Subcutaneous abdominal adipose tissue (tissue), 5 donors: ENCODE results near the gene LEF1.

Experiments
- H3K27ac ChIP-seq: one replicate; pipeline ENCODE4 v1.7.0; 2013; ENCODE audit warnings: low read depth, mild to moderate bottlenecking, inconsistent platforms, low read length, moderate library complexity
- H3K27me3 ChIP-seq, 5 donors: one replicate each; pipeline ENCODE4 v1.7.0; 2013; ENCODE audit warnings: low read length in 5 of 5, inconsistent platforms in 1 of 5; ENCODE audit not compliant: control insufficient read depth in 5 of 5, insufficient read depth in 4 of 5
- H3K36me3 ChIP-seq, 5 donors: one replicate each; pipeline ENCODE4 v1.7.0; 2013; ENCODE audit warnings: low read length in 5 of 5; ENCODE audit not compliant: control insufficient read depth in 5 of 5, insufficient read depth in 5 of 5
- H3K4me1 ChIP-seq, 5 donors: one replicate each; pipeline ENCODE4 v1.7.0; 2013; ENCODE audit warnings: low read length in 5 of 5, mild to moderate bottlenecking in 3 of 5, moderate library complexity in 1 of 5; ENCODE audit not compliant: control insufficient read depth in 5 of 5, insufficient read depth in 5 of 5
- H3K4me3 ChIP-seq, 5 donors: one replicate each; pipeline ENCODE4 v1.7.0; 2013; ENCODE audit warnings: low read length in 5 of 5, low read depth in 1 of 5
- H3K9ac ChIP-seq, 5 donors: one replicate each; pipeline ENCODE4 v1.7.0; 2013; ENCODE audit warnings: low read length in 5 of 5, mild to moderate bottlenecking in 4 of 5, moderate library complexity in 3 of 5
- H3K9me3 ChIP-seq, 5 donors: one replicate each; pipeline ENCODE4 v1.7.0; 2013; ENCODE audit warnings: low read length in 5 of 5; ENCODE audit not compliant: control insufficient read depth in 5 of 5
- donor health status: healthy.
- donor health status: healthy.
- donor health status: healthy.
- donor health status: healthy.
- donor health status: healthy.

The LEF1 gene

DNA sequence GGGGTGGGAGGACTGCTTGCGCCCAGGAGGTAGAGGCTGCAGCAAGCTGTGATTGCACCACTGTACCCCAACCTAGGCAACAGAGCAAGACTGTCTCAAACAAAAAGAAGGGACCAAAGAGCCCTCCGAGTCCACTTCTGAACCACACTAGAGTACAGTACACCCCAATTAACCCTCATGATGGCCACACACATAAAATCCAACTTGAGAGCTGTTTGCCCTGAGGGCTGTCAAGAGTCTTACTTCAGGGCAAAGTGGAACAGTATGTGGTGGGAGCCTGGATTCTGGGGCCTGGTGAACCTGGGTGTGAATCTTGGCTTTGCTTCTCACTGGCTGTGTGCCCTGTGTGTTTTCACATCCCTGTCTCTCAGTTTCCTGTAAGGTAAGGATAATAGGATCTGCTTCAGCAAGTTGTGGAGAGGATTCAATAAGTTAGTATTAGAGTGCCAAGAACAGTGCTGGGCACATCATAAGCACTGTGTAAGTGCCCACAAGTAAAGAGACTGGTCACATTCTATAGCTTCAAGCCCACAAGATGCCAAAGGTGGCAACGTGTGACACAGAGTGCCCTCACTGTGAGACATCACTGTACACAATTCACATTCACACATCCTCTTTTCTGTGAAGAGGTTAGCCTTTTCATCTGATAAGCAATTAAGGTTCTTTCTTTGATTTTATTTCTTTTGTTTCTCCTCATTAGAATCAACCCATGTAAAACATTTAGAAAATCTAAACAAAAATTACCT is 52.1 kb downstream of the LEF1 start:
- H3K4me3 ChIP-seq = no peak overlapping the region
- H3K4me1 ChIP-seq = no peaks in the 10 kb centered on the region
- no peaks in the 10 kb centered on the region for H3K36me3 ChIP-seq
- no peak overlapping the region for H3K27ac ChIP-seq
- H3K9me3 ChIP-seq = no peaks in the 10 kb centered on the region
- peaks cover 0 to 3% (median 0%) of the 10 kb centered on the region in 5 donors for H3K27me3 ChIP-seq
- H3K9ac ChIP-seq = no peak overlapping the region

DNA sequence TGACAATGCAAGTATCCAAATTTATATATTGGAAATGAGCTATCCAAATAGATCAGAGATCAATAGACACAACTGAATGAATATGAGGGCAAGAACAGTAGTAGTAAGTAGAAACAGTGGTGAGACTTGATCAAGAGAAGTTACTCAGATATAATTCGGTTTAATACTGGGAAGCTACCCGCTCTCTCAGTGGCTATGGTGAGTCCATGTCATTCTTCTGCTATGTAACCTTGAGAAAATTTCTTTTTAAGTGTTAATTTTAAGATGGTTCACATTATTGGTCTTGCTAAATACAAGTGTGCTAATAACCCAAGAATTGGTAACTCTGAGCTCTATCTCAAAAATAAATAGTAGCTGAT is 53.6 kb downstream of the LEF1 start:
- Histone ChIP-seq H3K27me3 (peaks cover 0 to 3% (median 0%) of the 10 kb centered on the region in 5 donors), H3K9me3 (no peaks in the 10 kb centered on the region), H3K36me3 (no peaks in the 10 kb centered on the region), H3K4me1 (no peaks in the 10 kb centered on the region), H3K27ac (no peak overlapping the region), H3K9ac (no peak overlapping the region), H3K4me3 (no peak overlapping the region)

DNA sequence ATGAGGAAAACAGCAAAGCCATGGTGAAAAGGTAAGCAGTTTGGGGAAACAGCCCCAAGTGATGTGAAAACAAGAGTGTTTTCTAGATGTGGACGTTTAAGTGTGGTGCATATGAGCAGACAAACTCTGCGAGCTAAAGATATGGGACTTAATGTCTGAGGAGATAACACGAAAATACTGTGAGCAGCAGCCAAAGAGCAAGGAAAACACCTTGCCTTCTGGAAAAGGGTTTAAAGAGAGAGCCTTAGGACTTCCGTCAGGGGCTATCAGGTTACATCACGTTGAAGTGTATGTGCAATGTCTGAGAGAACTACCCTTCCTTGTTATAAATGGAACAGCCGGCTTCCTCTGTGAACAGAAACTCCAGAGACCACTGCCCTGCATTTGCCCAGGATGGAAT is 54.2 kb downstream of the LEF1 start:
- no peak overlapping the region for H3K27ac ChIP-seq
- H3K9me3 ChIP-seq = no peaks in the 10 kb centered on the region
- no peak overlapping the region for H3K4me3 ChIP-seq
- no peaks in the 10 kb centered on the region for H3K36me3 ChIP-seq
- no peak overlapping the region for H3K9ac ChIP-seq
- no peaks in the 10 kb centered on the region for H3K4me1 ChIP-seq
- peaks cover 0 to 3% (median 0%) of the 10 kb centered on the region in 5 donors for H3K27me3 ChIP-seq

DNA sequence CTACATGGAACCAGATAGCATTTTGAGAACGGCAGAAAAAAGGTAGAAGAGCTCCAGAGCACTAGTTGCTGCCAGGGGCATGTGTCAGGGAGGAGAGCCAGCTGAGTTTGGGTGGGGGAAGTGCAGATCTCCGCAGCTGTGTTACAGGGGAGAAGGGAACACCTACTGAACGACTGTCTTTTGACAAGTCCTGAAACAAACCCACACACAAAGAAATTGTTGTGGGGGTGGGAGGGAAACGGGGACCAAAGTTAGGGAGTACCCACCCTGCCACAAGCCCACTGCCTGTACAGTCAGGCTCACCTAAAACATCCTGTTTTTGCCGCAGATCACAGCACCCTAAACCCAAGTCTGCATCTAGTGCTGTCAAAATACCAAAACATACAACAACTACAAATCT is 55.5 kb downstream of the LEF1 start:
- H3K9ac ChIP-seq = no peak overlapping the region
- no peak overlapping the region for H3K27ac ChIP-seq
- H3K4me1 ChIP-seq = no peaks in the 10 kb centered on the region

DNA sequence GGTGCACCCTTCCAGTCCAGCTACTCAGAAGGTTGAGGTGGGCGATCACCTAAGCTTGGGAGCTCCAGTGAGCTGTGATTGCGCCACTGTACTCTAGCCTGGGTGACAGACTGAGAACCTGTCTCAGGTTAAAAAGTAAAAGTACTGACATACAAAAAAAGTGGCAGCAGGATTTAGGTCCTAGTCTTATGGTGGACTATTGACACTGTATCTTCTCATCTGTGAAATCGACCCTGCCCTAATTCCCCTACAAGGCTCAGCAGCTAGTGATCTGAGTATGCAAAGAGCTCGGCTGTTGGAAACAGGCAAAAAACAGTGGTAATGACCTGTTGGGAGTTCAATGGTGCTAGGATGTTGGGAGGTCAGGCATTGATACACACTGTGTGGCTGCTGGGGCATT is 57.0 kb downstream of the LEF1 start:
- no peak overlapping the region for H3K9ac ChIP-seq
- peaks cover 0 to 3% (median 0%) of the 10 kb centered on the region in 5 donors for H3K27me3 ChIP-seq
- no peaks in the 10 kb centered on the region for H3K4me1 ChIP-seq
- no peak overlapping the region for H3K4me3 ChIP-seq
- H3K36me3 ChIP-seq = no peaks in the 10 kb centered on the region
- no peaks in the 10 kb centered on the region for H3K9me3 ChIP-seq
- H3K27ac ChIP-seq = no peak overlapping the region

More for the DNA sequence above, 55.5 kb downstream of the LEF1 start:
- Histone ChIP-seq H3K9me3 (no peaks in the 10 kb centered on the region), H3K27me3 (peaks cover 0 to 3% (median 0%) of the 10 kb centered on the region in 5 donors), H3K36me3 (no peaks in the 10 kb centered on the region), H3K4me3 (no peak overlapping the region)

DNA sequence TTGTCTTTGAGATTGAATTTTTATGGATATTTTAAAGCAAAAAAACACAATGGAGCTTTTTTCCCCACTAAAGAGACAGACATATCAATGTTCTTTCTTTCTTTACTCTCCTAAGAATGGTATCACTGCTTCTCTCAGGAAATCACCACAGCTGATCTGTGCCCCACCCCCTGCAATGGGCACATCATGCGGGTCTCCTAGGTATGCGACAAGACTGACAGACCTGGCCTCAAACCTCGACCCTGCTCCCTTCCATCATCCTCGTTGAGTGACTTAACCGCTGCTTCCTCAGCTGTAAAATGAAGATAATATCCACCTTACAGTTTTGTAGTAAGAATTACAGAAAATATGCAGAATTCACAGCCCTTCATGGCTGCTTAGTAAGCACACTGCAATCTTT is 58.3 kb downstream of the LEF1 start:
- Histone ChIP-seq H3K9ac (no peak overlapping the region), H3K27ac (no peak overlapping the region), H3K4me3 (no peak overlapping the region), H3K27me3 (peaks cover 0 to 3% (median 0%) of the 10 kb centered on the region in 5 donors), H3K4me1 (no peaks in the 10 kb centered on the region), H3K36me3 (no peaks in the 10 kb centered on the region), H3K9me3 (no peaks in the 10 kb centered on the region)

DNA sequence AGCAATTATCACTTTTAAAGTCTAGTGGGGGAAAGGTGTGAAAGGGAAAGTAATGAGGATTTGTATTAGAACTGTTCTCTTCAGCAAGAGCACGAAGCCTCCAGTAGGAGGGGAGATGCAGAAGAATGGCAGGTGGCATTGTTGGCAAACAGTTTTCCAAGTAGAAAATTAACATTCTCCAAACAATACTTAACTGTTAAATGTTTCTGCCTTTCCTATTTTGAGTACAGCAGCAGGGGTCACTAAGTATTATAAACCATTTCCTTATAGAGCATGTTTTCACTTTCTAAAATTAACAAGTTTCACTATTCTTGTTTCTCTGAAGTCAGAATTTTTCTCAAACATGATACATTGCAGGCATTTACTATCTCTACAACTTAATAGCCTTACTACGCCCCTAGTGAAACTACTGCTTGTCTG is 58.7 kb downstream of the LEF1 start:
- H3K4me3 ChIP-seq = no peak overlapping the region
- H3K27ac ChIP-seq = no peak overlapping the region
- H3K27me3 ChIP-seq = peaks cover 0 to 3% (median 0%) of the 10 kb centered on the region in 5 donors
- no peaks in the 10 kb centered on the region for H3K36me3 ChIP-seq
- no peak overlapping the region for H3K9ac ChIP-seq
- no peaks in the 10 kb centered on the region for H3K9me3 ChIP-seq
- no peaks in the 10 kb centered on the region for H3K4me1 ChIP-seq

DNA sequence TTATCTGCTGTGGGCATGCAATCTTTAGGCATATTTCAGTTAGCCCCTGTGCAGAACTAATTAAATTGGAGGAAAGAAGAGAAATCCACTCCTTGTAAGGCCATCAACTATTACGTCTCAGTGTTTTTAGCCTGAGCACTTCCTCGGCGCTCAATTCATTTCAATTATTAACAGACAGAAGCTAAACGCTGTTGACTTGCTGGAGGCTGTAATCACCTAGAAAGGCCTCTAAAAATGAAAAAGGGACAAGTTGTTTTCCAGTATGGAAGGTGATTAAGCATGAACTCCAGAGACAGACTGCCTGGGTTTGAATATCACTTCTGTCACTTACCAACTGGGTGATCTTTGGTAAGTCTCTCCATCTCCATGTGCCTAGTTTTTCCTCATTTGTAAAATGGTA is 59.6 kb downstream of the LEF1 start:
- Histone ChIP-seq H3K4me3 (no peak overlapping the region), H3K36me3 (no peaks in the 10 kb centered on the region), H3K9ac (no peak overlapping the region), H3K4me1 (no peaks in the 10 kb centered on the region), H3K27me3 (peaks cover 0 to 3% (median 0%) of the 10 kb centered on the region in 5 donors), H3K9me3 (no peaks in the 10 kb centered on the region), H3K27ac (no peak overlapping the region)

DNA sequence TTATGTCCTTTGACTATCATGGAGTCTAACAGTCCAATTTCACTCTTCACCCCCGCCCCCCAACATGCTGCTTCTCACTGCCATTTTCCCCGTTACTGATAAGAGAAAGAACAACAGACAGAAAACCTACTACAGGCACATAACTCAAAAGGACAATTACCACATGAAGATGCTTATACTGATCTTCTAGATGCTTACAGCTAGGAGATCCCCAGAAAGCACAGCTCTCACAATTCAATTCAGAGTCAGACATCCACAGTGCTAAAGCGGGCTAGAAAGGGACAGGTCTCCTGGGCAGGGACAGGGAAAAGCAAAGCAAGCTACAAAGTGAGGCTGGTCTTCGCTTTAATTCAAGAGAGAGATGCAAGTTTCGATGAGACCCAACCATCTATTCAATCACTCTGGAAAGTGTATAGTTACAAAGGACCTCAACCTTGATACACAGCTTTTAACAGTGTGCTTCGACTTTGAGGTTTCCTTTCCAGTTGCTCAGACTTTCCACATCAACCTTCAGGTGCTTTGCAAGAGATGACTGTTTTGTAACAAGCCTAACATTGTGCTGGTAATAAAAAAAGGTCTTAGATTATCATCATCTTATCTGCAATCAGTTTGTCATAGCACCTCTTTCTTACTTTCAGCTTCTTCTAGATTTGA is 60.9 kb downstream of the LEF1 start:
- Histone ChIP-seq H3K36me3 (no peaks in the 10 kb centered on the region), H3K4me3 (no peak overlapping the region), H3K4me1 (no peaks in the 10 kb centered on the region), H3K27me3 (peaks cover 0 to 3% (median 0%) of the 10 kb centered on the region in 5 donors), H3K9me3 (no peaks in the 10 kb centered on the region), H3K9ac (no peak overlapping the region), H3K27ac (no peak overlapping the region)

DNA sequence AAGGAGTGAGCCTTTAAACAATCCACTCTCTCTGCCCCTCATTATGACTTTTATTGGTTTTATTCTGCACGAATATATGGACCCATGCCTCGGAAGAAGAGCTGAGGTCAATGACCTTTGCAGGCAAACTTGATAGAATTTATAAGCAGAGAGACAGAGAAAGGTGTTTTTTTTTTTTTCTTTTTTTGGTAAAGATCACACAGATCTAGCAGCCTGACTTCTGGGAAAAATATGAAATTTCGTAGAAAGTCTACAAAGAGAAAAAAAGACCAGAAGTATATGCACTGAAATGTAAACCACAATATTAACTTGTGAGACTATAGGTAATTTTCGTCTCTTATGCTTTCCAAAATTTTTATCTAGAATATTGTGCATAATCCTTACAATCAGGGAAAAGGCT is 61.6 kb downstream of the LEF1 start:
- Histone ChIP-seq H3K4me3 (no peak overlapping the region), H3K9ac (no peak overlapping the region), H3K4me1 (no peaks in the 10 kb centered on the region), H3K27me3 (no peaks in the 10 kb centered on the region), H3K9me3 (no peaks in the 10 kb centered on the region), H3K27ac (no peak overlapping the region), H3K36me3 (no peaks in the 10 kb centered on the region)
